Osteoblast (primary cell): ENCODE measurements around the gene CIAO2A. TPM values are rescaled to one million over a fixed set of nuclear protein-coding genes. Genes with fewer than 3 reads are reported as not detected.

Experiments used
- DNase-seq: peaks from one replicate; pipeline ENCODE4 v3.0.0; 2011; ENCODE audit warnings: low spot score, mixed read lengths; ENCODE audit not compliant: insufficient read length; ENCODE audit errors: missing footprints
- H2AFZ ChIP-seq: 2 replicates; pipeline ENCODE4 v1.6.0; 2011; ENCODE audit warnings: mild to moderate bottlenecking, low read length
- H3K27ac ChIP-seq: 2 replicates; pipeline ENCODE4 v1.5.1; 2011; ENCODE audit warnings: mild to moderate bottlenecking, low read depth, low read length, moderate library complexity
- H3K27me3 ChIP-seq: 2 replicates; pipeline ENCODE4 v1.6.0; 2012; ENCODE audit warnings: mild to moderate bottlenecking, control low read depth, inconsistent platforms, low read length, moderate library complexity; ENCODE audit not compliant: insufficient read depth
- H3K36me3 ChIP-seq: 2 replicates; pipeline ENCODE4 v1.5.1; 2011; ENCODE audit warnings: mild to moderate bottlenecking, low read length, control low read depth, moderate library complexity; ENCODE audit not compliant: insufficient read depth
- H3K4me1 ChIP-seq: 2 replicates; pipeline ENCODE4 v1.5.1; 2011; ENCODE audit warnings: mild to moderate bottlenecking, low read length, control low read depth, moderate library complexity; ENCODE audit not compliant: insufficient read depth
- H3K4me2 ChIP-seq: 2 replicates; pipeline ENCODE4 v1.6.0; 2011; ENCODE audit warnings: mild to moderate bottlenecking, low read length; ENCODE audit not compliant: insufficient read depth
- H3K4me3 ChIP-seq: fragments of 200-600 bp; sonication (generic); 3 replicates; pipeline ENCODE4 v1.5.1; 2012; ENCODE audit warnings: mild to moderate bottlenecking, low read length, inconsistent platforms; ENCODE audit not compliant: insufficient read depth
- H3K79me2 ChIP-seq: 2 replicates; pipeline ENCODE4 v1.6.0; 2012; ENCODE audit warnings: mild to moderate bottlenecking, low read length, control low read depth, inconsistent platforms; ENCODE audit not compliant: insufficient read depth
- H3K9me3 ChIP-seq: 2 replicates; pipeline ENCODE4 v1.5.1; 2011; ENCODE audit warnings: low read depth, low read length, control low read depth
- H4K20me1 ChIP-seq: 2 replicates; pipeline ENCODE4 v1.6.0; 2012; ENCODE audit warnings: mild to moderate bottlenecking, low read length, control low read depth; ENCODE audit not compliant: insufficient read depth
- total RNA-seq: library from RNA; depleted of rRNA; stranded (reverse); fragments of >200 nt; gene quantifications from 2 replicates; pipeline ENCODE4 v1.2.3, GENCODE V29; 2012
- TF ChIP-seq, protein P1 (sequence below): IDR thresholded peaks from 2 replicates; pipeline ENCODE4 v1.5.1; 2011; ENCODE audit warnings: mild to moderate bottlenecking, low read depth, low read length, moderate library complexity; ENCODE audit errors: extremely low read depth

The CIAO2A gene
- total RNA-seq, 1 donor, result 45.2 TPM

- H3K79me2 ChIP-seq, result no peaks in the 10 kb centered on the region
- H4K20me1 ChIP-seq, result no peaks in the 10 kb centered on the region
- no peaks in the 10 kb centered on the region for H3K36me3 ChIP-seq
- H3K27me3 ChIP-seq, result no peaks in the 10 kb centered on the region
- H3K4me3 ChIP-seq, result no peak overlapping the region
- no peak overlapping the region for H2AFZ ChIP-seq
- TF ChIP-seq, protein P1, sequence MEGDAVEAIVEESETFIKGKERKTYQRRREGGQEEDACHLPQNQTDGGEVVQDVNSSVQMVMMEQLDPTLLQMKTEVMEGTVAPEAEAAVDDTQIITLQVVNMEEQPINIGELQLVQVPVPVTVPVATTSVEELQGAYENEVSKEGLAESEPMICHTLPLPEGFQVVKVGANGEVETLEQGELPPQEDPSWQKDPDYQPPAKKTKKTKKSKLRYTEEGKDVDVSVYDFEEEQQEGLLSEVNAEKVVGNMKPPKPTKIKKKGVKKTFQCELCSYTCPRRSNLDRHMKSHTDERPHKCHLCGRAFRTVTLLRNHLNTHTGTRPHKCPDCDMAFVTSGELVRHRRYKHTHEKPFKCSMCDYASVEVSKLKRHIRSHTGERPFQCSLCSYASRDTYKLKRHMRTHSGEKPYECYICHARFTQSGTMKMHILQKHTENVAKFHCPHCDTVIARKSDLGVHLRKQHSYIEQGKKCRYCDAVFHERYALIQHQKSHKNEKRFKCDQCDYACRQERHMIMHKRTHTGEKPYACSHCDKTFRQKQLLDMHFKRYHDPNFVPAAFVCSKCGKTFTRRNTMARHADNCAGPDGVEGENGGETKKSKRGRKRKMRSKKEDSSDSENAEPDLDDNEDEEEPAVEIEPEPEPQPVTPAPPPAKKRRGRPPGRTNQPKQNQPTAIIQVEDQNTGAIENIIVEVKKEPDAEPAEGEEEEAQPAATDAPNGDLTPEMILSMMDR, result no peak
- H3K4me2 ChIP-seq, result no peak overlapping the region
- H3K4me1 ChIP-seq, result peaks cover 11% of the 10 kb centered on the region
- H3K9me3 ChIP-seq, result no peaks in the 10 kb centered on the region
- no peak overlapping the region for H3K27ac ChIP-seq
- DNase-seq, result peak; percentile 45
Measured at GRCh38 chr15:64029633-64030032, 64.0 kb downstream of the CIAO2A start.

DNA sequence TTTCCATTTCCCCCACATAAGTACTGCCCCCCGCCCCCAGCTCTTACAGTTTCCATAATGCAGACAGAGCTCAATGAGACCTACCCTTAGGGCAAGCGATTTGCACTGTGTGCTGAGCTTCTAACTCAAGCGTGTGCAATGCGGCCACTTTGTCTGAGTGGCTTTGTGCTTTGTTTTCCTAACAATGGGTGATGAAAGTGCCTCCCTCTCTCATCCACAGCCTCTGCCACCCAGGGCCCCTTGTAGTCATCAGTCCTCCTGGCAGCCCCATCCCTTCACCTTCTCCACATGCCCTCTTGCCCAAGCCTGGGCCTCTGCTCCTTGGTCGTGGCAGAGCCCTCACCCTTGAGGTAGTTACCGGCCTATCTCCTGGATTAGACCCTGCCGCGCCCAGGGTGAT, 64.5 kb downstream of the CIAO2A start:
- TF ChIP-seq, protein P1, result no peak
- Histone ChIP-seq H3K27ac (no peak overlapping the region), H3K4me3 (no peak overlapping the region), H4K20me1 (no peaks in the 10 kb centered on the region), H3K9me3 (no peaks in the 10 kb centered on the region), H3K79me2 (no peaks in the 10 kb centered on the region), H3K36me3 (no peaks in the 10 kb centered on the region), H2AFZ (no peak overlapping the region), H3K4me2 (no peak overlapping the region), H3K27me3 (no peaks in the 10 kb centered on the region), H3K4me1 (peaks cover 11% of the 10 kb centered on the region)
- DNase-seq, result no peak

DNA sequence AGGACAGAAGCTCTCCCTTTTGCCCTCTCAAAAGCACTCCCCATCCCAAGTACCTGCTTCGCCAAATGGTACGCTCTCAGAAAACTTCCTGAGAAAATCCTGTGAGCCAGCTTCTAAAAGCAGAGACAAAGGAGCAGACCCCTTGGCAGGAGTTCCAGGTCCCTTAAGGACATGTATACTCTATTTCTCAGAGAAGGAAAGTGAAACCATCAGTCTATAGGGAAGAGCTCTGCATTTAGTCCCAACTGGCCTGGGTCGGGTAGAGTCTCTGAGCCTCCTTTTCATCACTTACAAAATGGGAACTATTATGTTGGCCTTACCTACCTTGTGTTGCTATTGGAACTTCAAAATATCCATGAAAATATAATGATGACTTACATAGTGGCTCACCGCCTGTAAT, 67.0 kb downstream of the CIAO2A start:
- DNase-seq, result no peak
- H4K20me1 ChIP-seq, result no peaks in the 10 kb centered on the region
- no peak overlapping the region for H3K4me3 ChIP-seq
- no peak overlapping the region for H3K4me2 ChIP-seq
- no peaks in the 10 kb centered on the region for H3K27me3 ChIP-seq
- no peaks in the 10 kb centered on the region for H3K9me3 ChIP-seq
- peaks cover 11% of the 10 kb centered on the region for H3K4me1 ChIP-seq
- no peaks in the 10 kb centered on the region for H3K79me2 ChIP-seq
- H3K27ac ChIP-seq, result no peak overlapping the region
- no peaks in the 10 kb centered on the region for H3K36me3 ChIP-seq
- TF ChIP-seq, protein P1, result no peak
- H2AFZ ChIP-seq, result no peak overlapping the region

GRCh38 chr15:64024172-64025050, 69.2 kb downstream of the CIAO2A start:
- no peak for DNase-seq
- H3K27me3 ChIP-seq, result no peaks in the 10 kb centered on the region
- peaks cover 3% of the 10 kb centered on the region for H3K9me3 ChIP-seq
- no peaks in the 10 kb centered on the region for H4K20me1 ChIP-seq
- no peak overlapping the region for H3K4me3 ChIP-seq
- no peak overlapping the region for H3K27ac ChIP-seq
- TF ChIP-seq, protein P1, result no peak
- H3K36me3 ChIP-seq, result no peaks in the 10 kb centered on the region
- no peaks in the 10 kb centered on the region for H3K79me2 ChIP-seq
- no peak overlapping the region for H3K4me2 ChIP-seq
- peaks cover 18% of the 10 kb centered on the region for H3K4me1 ChIP-seq
- H2AFZ ChIP-seq, result no peak overlapping the region
